GM12865 (cell line): ENCODE results near the gene FAM234A.

Experiments
- DNase-seq: peaks from one replicate; pipeline ENCODE4 v3.0.0; 2010; ENCODE audit warnings: low read depth
- H3K4me3 ChIP-seq: 2 replicates; pipeline ENCODE4 v1.5.1; 2011; ENCODE audit warnings: mild to moderate bottlenecking, low read depth, low read length, control low read depth
- CTCF ChIP-seq: IDR thresholded peaks from 2 replicates; pipeline ENCODE4 v1.5.1; 2011; ENCODE audit warnings: low read length, control low read depth, low read depth, inconsistent platforms; ENCODE audit not compliant: insufficient read depth; ENCODE audit errors: missing control alignments

Gene FAM234A

GRCh38 chr16:276426-277077, 41.9 kb downstream of the FAM234A start:
- no peak for TF ChIP-seq CTCF
- no peak overlapping the region for H3K4me3 ChIP-seq
- DNase-seq: no peak

- H3K4me3 ChIP-seq: no peak overlapping the region
- TF ChIP-seq CTCF: no peak
- DNase-seq: peak; percentile 61
Measured at GRCh38 chr16:278863-279366, 44.3 kb downstream of the FAM234A start.

- no peak for DNase-seq
- no peak overlapping the region for H3K4me3 ChIP-seq
- no peak for TF ChIP-seq CTCF
Measured at GRCh38 chr16:279531-279930, 44.9 kb downstream of the FAM234A start.

GRCh38 chr16:280005-280460, 45.4 kb downstream of the FAM234A start:
- TF ChIP-seq CTCF: no peak
- no peak overlapping the region for H3K4me3 ChIP-seq
- DNase-seq: no peak

- DNase-seq: no peak
- TF ChIP-seq CTCF: no peak
- H3K4me3 ChIP-seq: no peak within 1 kb of the TSS
Measured at GRCh38 chr16:280552-280951, 45.9 kb downstream of the FAM234A start, which contains the start of gene ARHGDIG. TSS of gene ARHGDIG (plus strand) at chr16:280591. CDS start at chr16:280681, 90 bp downstream.

GRCh38 chr16:280991-281659, 46.5 kb downstream of the FAM234A start:
- no peak for TF ChIP-seq CTCF

More at GRCh38 chr16:280991-281659, 46.5 kb downstream of the FAM234A start:
- no peak overlapping the region for H3K4me3 ChIP-seq
- no peak for DNase-seq
